ENCODE results near the gene GUK1.

DNA sequence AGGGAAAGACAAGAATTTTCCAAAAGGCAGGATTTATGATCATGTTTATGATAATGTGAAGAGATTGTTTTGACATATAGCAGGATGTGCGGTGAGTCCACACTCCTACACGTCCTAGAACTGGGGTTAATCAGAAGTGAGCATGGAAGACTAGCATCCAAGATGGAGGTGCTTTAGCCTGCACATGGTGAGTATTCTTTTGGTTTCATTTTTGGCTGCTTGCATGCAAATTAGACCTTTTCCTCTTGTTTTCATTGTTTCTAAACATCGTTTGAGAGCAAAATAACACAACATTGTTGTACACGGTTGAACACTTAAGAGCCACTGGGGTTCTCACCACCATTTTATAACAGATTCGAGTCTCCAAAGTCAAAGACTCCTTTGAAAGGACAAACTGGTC, 14.9 kb upstream of the GUK1 start:
- TF ChIP-seq CTCF (IDR thresholded peaks at IDR 0.05) (no peak), EP300 (IDR thresholded peaks at IDR 0.05) (no peak), POLR2AphosphoS5 (IDR thresholded peaks at IDR 0.05) (no peak), POLR2A (IDR thresholded peaks at IDR 0.05; ENCODE audit: low read depth) (no peak)

All from esophagus muscularis mucosa (tissue), 4 donors.